ENCODE measurements around the gene SZRD1. TPM values are rescaled to one million over a fixed set of nuclear protein-coding genes. Genes with fewer than 3 reads are reported as not detected.
A peak's percentile ranks its signal among the peaks of the same experiment; 100 is the strongest.

Gene SZRD1
- total and polyA plus RNA-seq, 9 of the 15 experiments (the other 6 are each of a cell fraction or from before 2014, with no cell fraction given), result 3.9 to 149 (median 82.5) TPM

DNA sequence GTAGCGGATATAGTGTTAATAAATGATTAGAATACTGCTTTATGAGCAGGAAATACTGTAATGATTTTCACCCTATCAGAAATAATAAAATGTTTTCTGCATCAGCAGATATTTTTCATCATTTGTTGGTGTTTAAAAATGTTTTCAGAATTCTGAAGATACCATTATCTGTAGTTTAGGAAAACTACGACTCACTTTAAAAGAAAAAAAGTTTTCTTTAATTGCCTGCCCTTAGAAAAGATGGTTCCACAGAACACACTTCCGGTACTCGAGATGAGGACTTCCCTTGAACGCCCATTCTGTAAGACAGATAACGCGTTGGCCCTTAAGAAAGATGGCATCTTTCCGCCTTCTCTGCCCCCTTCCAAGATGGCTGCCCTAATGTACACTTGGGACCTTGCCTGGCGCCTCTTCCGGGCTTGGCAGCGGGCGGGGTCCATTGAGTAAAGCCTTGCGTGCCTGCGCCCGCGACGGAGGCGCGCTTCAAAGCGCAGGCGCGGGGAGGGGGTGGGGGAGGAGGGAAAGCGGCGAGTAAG is at the start of gene SZRD1 (continued):
- TF ChIP-seq NCOA2 (IDR thresholded peaks at IDR 0.05; ENCODE audit: partially characterized antibody in 2 of 2) (no peak), ZNF696 (CRISPR knock-in tag; conservative IDR thresholded peaks at IDR 0.05) (no peak), ZNF23 (CRISPR knock-in tag; IDR thresholded peaks at IDR 0.05) (no peak), RB1 (IDR thresholded peaks at IDR 0.05; ENCODE audit: low read depth) (no peak), SP2 (IDR thresholded peaks at IDR 0.05; ENCODE audit: extremely low read depth, low read depth, low read length, poor library complexity, severe bottlenecking) (no peak), ZFP36 (IDR thresholded peaks at IDR 0.05; ENCODE audit: low read depth, low read length, partially characterized antibody) (peak; percentile 14), ZNF3 (CRISPR knock-in tag; IDR thresholded peaks at IDR 0.05) (no peak), HMG20B (CRISPR knock-in tag; IDR thresholded peaks at IDR 0.05) (no peak), ARID2 (IDR thresholded peaks at IDR 0.05) (no peak), SMAD4 (CRISPR knock-in tag; conservative IDR thresholded peaks at IDR 0.05) (peak; percentile 39; the same call in 1 of the 2 replicates), CAMTA2 (CRISPR knock-in tag; conservative IDR thresholded peaks at IDR 0.05) (no peak), PHF20 (IDR thresholded peaks at IDR 0.05; ENCODE audit: partially characterized antibody) (no peak), CCAR2 (IDR thresholded peaks at IDR 0.05; ENCODE audit: low read depth, low read length) (no peak), ZNF507 (tag; conservative IDR thresholded peaks at IDR 0.05) (no peak)
- TF ChIP-seq, protein P1, sequence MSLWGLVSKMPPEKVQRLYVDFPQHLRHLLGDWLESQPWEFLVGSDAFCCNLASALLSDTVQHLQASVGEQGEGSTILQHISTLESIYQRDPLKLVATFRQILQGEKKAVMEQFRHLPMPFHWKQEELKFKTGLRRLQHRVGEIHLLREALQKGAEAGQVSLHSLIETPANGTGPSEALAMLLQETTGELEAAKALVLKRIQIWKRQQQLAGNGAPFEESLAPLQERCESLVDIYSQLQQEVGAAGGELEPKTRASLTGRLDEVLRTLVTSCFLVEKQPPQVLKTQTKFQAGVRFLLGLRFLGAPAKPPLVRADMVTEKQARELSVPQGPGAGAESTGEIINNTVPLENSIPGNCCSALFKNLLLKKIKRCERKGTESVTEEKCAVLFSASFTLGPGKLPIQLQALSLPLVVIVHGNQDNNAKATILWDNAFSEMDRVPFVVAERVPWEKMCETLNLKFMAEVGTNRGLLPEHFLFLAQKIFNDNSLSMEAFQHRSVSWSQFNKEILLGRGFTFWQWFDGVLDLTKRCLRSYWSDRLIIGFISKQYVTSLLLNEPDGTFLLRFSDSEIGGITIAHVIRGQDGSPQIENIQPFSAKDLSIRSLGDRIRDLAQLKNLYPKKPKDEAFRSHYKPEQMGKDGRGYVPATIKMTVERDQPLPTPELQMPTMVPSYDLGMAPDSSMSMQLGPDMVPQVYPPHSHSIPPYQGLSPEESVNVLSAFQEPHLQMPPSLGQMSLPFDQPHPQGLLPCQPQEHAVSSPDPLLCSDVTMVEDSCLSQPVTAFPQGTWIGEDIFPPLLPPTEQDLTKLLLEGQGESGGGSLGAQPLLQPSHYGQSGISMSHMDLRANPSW (CRISPR knock-in tag; IDR thresholded peaks at IDR 0.05), result no peak
- TF ChIP-seq, protein P2, sequence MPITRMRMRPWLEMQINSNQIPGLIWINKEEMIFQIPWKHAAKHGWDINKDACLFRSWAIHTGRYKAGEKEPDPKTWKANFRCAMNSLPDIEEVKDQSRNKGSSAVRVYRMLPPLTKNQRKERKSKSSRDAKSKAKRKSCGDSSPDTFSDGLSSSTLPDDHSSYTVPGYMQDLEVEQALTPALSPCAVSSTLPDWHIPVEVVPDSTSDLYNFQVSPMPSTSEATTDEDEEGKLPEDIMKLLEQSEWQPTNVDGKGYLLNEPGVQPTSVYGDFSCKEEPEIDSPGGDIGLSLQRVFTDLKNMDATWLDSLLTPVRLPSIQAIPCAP (CRISPR knock-in tag; IDR thresholded peaks at IDR 0.05; ENCODE audit: borderline replicate concordance), result no peak
- TF ChIP-seq, protein P3, sequence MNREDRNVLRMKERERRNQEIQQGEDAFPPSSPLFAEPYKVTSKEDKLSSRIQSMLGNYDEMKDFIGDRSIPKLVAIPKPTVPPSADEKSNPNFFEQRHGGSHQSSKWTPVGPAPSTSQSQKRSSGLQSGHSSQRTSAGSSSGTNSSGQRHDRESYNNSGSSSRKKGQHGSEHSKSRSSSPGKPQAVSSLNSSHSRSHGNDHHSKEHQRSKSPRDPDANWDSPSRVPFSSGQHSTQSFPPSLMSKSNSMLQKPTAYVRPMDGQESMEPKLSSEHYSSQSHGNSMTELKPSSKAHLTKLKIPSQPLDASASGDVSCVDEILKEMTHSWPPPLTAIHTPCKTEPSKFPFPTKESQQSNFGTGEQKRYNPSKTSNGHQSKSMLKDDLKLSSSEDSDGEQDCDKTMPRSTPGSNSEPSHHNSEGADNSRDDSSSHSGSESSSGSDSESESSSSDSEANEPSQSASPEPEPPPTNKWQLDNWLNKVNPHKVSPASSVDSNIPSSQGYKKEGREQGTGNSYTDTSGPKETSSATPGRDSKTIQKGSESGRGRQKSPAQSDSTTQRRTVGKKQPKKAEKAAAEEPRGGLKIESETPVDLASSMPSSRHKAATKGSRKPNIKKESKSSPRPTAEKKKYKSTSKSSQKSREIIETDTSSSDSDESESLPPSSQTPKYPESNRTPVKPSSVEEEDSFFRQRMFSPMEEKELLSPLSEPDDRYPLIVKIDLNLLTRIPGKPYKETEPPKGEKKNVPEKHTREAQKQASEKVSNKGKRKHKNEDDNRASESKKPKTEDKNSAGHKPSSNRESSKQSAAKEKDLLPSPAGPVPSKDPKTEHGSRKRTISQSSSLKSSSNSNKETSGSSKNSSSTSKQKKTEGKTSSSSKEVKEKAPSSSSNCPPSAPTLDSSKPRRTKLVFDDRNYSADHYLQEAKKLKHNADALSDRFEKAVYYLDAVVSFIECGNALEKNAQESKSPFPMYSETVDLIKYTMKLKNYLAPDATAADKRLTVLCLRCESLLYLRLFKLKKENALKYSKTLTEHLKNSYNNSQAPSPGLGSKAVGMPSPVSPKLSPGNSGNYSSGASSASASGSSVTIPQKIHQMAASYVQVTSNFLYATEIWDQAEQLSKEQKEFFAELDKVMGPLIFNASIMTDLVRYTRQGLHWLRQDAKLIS (CRISPR knock-in tag; IDR thresholded peaks at IDR 0.05), result no peak; the same call in 1 of the 2 replicates
- TF ChIP-seq, protein P4, sequence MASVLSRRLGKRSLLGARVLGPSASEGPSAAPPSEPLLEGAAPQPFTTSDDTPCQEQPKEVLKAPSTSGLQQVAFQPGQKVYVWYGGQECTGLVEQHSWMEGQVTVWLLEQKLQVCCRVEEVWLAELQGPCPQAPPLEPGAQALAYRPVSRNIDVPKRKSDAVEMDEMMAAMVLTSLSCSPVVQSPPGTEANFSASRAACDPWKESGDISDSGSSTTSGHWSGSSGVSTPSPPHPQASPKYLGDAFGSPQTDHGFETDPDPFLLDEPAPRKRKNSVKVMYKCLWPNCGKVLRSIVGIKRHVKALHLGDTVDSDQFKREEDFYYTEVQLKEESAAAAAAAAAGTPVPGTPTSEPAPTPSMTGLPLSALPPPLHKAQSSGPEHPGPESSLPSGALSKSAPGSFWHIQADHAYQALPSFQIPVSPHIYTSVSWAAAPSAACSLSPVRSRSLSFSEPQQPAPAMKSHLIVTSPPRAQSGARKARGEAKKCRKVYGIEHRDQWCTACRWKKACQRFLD (CRISPR knock-in tag; IDR thresholded peaks at IDR 0.05), result peak; percentile 97
